Measurements from ENCODE around the gene REPS1. TPM values are rescaled to one million over a fixed set of nuclear protein-coding genes. Genes with fewer than 3 reads are reported as not detected.

REPS1 gene
- total RNA-seq, 2 donors from 2014 or later: 43.1 to 86.0 TPM

GRCh38 chr6:138914701-138915100 lies 73.4 kb downstream of the REPS1 start:
- Histone ChIP-seq H3K27ac (no peak overlapping the region), H3K4me1 (ENCODE audit: control insufficient read depth in 1 of 2, low read depth in 2 of 2) (no peaks in the 10 kb centered on the region), H3K4me3 (no peak overlapping the region), H3K27me3 (replicated peaks; ENCODE audit: insufficient read depth) (no peaks in the 10 kb centered on the region), H3K9me3 (no peaks in the 10 kb centered on the region), H3K36me3 (peaks cover 29% of the 10 kb centered on the region)
- ATAC-seq (ENCODE audit: insufficient number of reproducible peaks, low FRiP score, low read depth) (no peak), DNase-seq (ENCODE audit: low spot score) (no peak)
- no peak for TF ChIP-seq CTCF (IDR thresholded peaks at IDR 0.05)

- Histone ChIP-seq H3K9me3 (no peaks in the 10 kb centered on the region), H3K4me3 (no peak overlapping the region), H3K27ac (no peak overlapping the region), H3K36me3 (peaks cover 41% of the 10 kb centered on the region), H3K27me3 (replicated peaks; ENCODE audit: insufficient read depth) (no peaks in the 10 kb centered on the region), H3K4me1 (ENCODE audit: control insufficient read depth in 1 of 2, low read depth in 2 of 2) (no peaks in the 10 kb centered on the region)
- ATAC-seq (ENCODE audit: insufficient number of reproducible peaks, low FRiP score, low read depth) (no peak), DNase-seq (ENCODE audit: low spot score) (no peak)
- no peak for TF ChIP-seq CTCF (IDR thresholded peaks at IDR 0.05)
These were observed 75.7 kb downstream of the REPS1 start for GRCh38 chr6:138912308-138912707.

- TF ChIP-seq CTCF (IDR thresholded peaks at IDR 0.05): no peak
- Histone ChIP-seq H3K36me3 (peaks cover 47% of the 10 kb centered on the region), H3K9me3 (no peaks in the 10 kb centered on the region), H3K27me3 (replicated peaks; ENCODE audit: insufficient read depth) (no peaks in the 10 kb centered on the region), H3K4me3 (no peak overlapping the region), H3K27ac (no peak overlapping the region), H3K4me1 (ENCODE audit: control insufficient read depth in 1 of 2, low read depth in 2 of 2) (no peaks in the 10 kb centered on the region)
- DNase-seq (ENCODE audit: low spot score) (no peak), ATAC-seq (ENCODE audit: insufficient number of reproducible peaks, low FRiP score, low read depth) (no peak)
These were observed 78.1 kb downstream of the REPS1 start for GRCh38 chr6:138909975-138910374.

GRCh38 chr6:138909511-138909910 lies 78.5 kb downstream of the REPS1 start:
- DNase-seq (ENCODE audit: low spot score): no peak

GRCh38 chr6:138907167-138907566 lies 80.9 kb downstream of the REPS1 start:
- Histone ChIP-seq H3K36me3 (peaks cover 37% of the 10 kb centered on the region), H3K27me3 (replicated peaks; ENCODE audit: insufficient read depth) (no peaks in the 10 kb centered on the region), H3K27ac (no peak overlapping the region), H3K4me3 (no peak overlapping the region), H3K9me3 (no peaks in the 10 kb centered on the region), H3K4me1 (ENCODE audit: control insufficient read depth in 1 of 2, low read depth in 2 of 2) (no peaks in the 10 kb centered on the region)
- ATAC-seq (ENCODE audit: insufficient number of reproducible peaks, low FRiP score, low read depth) (no peak), DNase-seq (ENCODE audit: low spot score) (no peak)
- no peak for TF ChIP-seq CTCF (IDR thresholded peaks at IDR 0.05)

More at GRCh38 chr6:138909511-138909910, 78.5 kb downstream of the REPS1 start:
- peaks cover 45% of the 10 kb centered on the region for H3K36me3 ChIP-seq
- no peak overlapping the region for H3K4me3 ChIP-seq
- ATAC-seq (ENCODE audit: insufficient number of reproducible peaks, low FRiP score, low read depth): no peak
- H3K9me3 ChIP-seq: no peaks in the 10 kb centered on the region
- no peak overlapping the region for H3K27ac ChIP-seq
- H3K27me3 ChIP-seq (replicated peaks; ENCODE audit: insufficient read depth): no peaks in the 10 kb centered on the region
- no peak for TF ChIP-seq CTCF (IDR thresholded peaks at IDR 0.05)
- no peaks in the 10 kb centered on the region for H3K4me1 ChIP-seq (ENCODE audit: control insufficient read depth in 1 of 2, low read depth in 2 of 2)
